H1 (cell line): ENCODE data around the gene A3GALT2. TPM values are rescaled to one million over a fixed set of nuclear protein-coding genes. Genes with fewer than 3 reads are reported as not detected.

Source experiments
- CTCF ChIA-PET: fragments of 300-600 bp; sonication (Branson Sonifier 250); formaldehyde crosslinking; loops from one replicate; lab custom pipeline; 2021; ENCODE audit not compliant: partially characterized antibody; lab: Charles Lee
- POLR2A ChIA-PET: fragments of 300-600 bp; sonication (Branson Sonifier 250); formaldehyde crosslinking; loops from one replicate; lab custom pipeline; 2021; ENCODE audit warnings: inconsistent platforms; ENCODE audit not compliant: partially characterized antibody; lab: Charles Lee
- DNase-seq, 2 experiments: peaks; one replicate each; pipeline versions ENCODE4 v3.0.0 to v3.0.0-alpha.2; 2010 to 2022; ENCODE audit warnings: low spot score in 2 of 2, low read depth in 1 of 2, mixed read lengths in 1 of 2
- FAIRE-seq: peaks from 2 replicates; lab custom pipeline; 2011; peaks lifted over from hg19 to GRCh38; lab: Jason Lieb, UNC
- H2AFZ ChIP-seq: 2 replicates; pipeline ENCODE4 v1.8.1; 2012; ENCODE audit warnings: low read length, inconsistent platforms
- H2AK5ac ChIP-seq: 2 replicates; pipeline ENCODE4 v1.6.1; 2013; ENCODE audit warnings: low read depth, low read length
- H2BK120ac ChIP-seq: replicated peaks from 2 replicates; pipeline ENCODE3; 2013; ENCODE audit warnings: low read depth, low read length, inconsistent platforms
- H2BK12ac ChIP-seq: 2 replicates; pipeline ENCODE4 v1.6.1; 2013; ENCODE audit warnings: low read depth, low read length
- H2BK15ac ChIP-seq: 2 replicates; pipeline ENCODE4 v1.6.1; 2013; ENCODE audit warnings: low read length
- H2BK20ac ChIP-seq: 2 replicates; pipeline ENCODE4 v1.6.1; 2013; ENCODE audit warnings: low read length
- H2BK5ac ChIP-seq: 2 replicates; pipeline ENCODE4 v1.6.1; 2013; ENCODE audit warnings: low read depth, low read length
- H3K14ac ChIP-seq: 2 replicates; pipeline ENCODE4 v1.6.1; 2013; ENCODE audit warnings: inconsistent platforms; ENCODE audit not compliant: insufficient read length
- H3K18ac ChIP-seq: 2 replicates; pipeline ENCODE4 v1.6.1; 2013; ENCODE audit warnings: low read length; ENCODE audit errors: extremely low read depth
- H3K23ac ChIP-seq: 2 replicates; pipeline ENCODE4 v1.6.1; 2013; ENCODE audit warnings: inconsistent platforms; ENCODE audit not compliant: insufficient read length
- H3K23me2 ChIP-seq: 2 replicates; pipeline ENCODE4 v1.6.1; 2013; ENCODE audit warnings: low read depth, low read length
- H3K27ac ChIP-seq: 2 replicates; pipeline ENCODE4 v1.6.1; 2011; ENCODE audit warnings: low read depth, low read length, inconsistent platforms
- H3K27me3 ChIP-seq, 4 experiments: replicated peaks in 1 of 4; 1 replicate in 1 of 4; 2 replicates in 3 of 4; pipeline versions ENCODE4 v1.6.1 to v1.8.1; 2011 to 2013; ENCODE audit warnings: low read length in 3 of 4, mild to moderate bottlenecking in 3 of 4, inconsistent platforms in 2 of 4, mixed read lengths in 2 of 4, moderate library complexity in 1 of 4; ENCODE audit not compliant: control insufficient read depth in 3 of 4, insufficient read depth in 3 of 4; ENCODE audit errors: extremely low read depth in 1 of 4
- H3K36me3 ChIP-seq, 4 experiments: 2 replicates each; pipeline versions ENCODE4 v1.6.1 to v1.8.1; 2011 to 2013; ENCODE audit warnings: mild to moderate bottlenecking in 4 of 4, low read length in 3 of 4, moderate library complexity in 2 of 4, control low read depth in 1 of 4, inconsistent platforms in 1 of 4; ENCODE audit not compliant: insufficient read depth in 4 of 4, control insufficient read depth in 2 of 4
- H3K4ac ChIP-seq: replicated peaks from 2 replicates; pipeline ENCODE3; 2013; ENCODE audit warnings: low read length, low read depth, mixed read lengths, inconsistent platforms; ENCODE audit not compliant: insufficient read length
- H3K4me1 ChIP-seq, 4 experiments: replicated peaks in 1 of 4; 1 replicate in 1 of 4; 2 replicates in 3 of 4; pipeline versions ENCODE4 v1.6.1 to v1.8.1; 2011 to 2013; ENCODE audit warnings: low read length in 3 of 4, inconsistent platforms in 2 of 4, mixed read lengths in 1 of 4; ENCODE audit not compliant: insufficient read depth in 4 of 4, control insufficient read depth in 3 of 4
- H3K4me2 ChIP-seq, 2 experiments: 2 replicates each; pipeline versions ENCODE4 v1.6.1 to v1.8.1; 2011 to 2013; ENCODE audit warnings: low read depth in 2 of 2, low read length in 2 of 2, control low read depth in 1 of 2, inconsistent platforms in 1 of 2, mild to moderate bottlenecking in 1 of 2; ENCODE audit not compliant: insufficient read depth in 1 of 2
- H3K4me3 ChIP-seq, 4 experiments: fragments of 200-600, 300-600 bp in 1 of 4; sonication (generic), shearing (Covaris generic), sonication (Bioruptor Twin) in 1 of 4; 2 replicates each; pipeline versions ENCODE4 v1.5.1 to v1.8.1; 2011 to 2016; ENCODE audit warnings: low read length in 4 of 4, low read depth in 3 of 4, control low read depth in 2 of 4, inconsistent platforms in 2 of 4, mild to moderate bottlenecking in 2 of 4, mixed read lengths in 1 of 4, moderate library complexity in 1 of 4; ENCODE audit not compliant: insufficient read depth in 2 of 4; ENCODE audit errors: extremely low read depth in 1 of 4
- H3K56ac ChIP-seq: replicated peaks from 2 replicates; pipeline ENCODE3; 2013; ENCODE audit warnings: low read depth, mild to moderate bottlenecking, mixed read lengths, low read length, inconsistent platforms; ENCODE audit not compliant: insufficient read length
- H3K79me1 ChIP-seq: 2 replicates; pipeline ENCODE4 v1.6.1; 2013; ENCODE audit warnings: low read depth, low read length, control low read depth
- H3K79me2 ChIP-seq, 2 experiments: 2 replicates each; pipeline versions ENCODE4 v1.6.1 to v1.8.1; 2012 to 2013; ENCODE audit warnings: low read length in 2 of 2, mild to moderate bottlenecking in 2 of 2, inconsistent platforms in 1 of 2; ENCODE audit not compliant: insufficient read depth in 2 of 2, control insufficient read depth in 1 of 2
- H3K9ac ChIP-seq, 4 experiments: replicated peaks in 1 of 4; 1 replicate in 1 of 4; 2 replicates in 3 of 4; pipeline versions ENCODE4 v1.6.1 to v1.8.1; 2011 to 2013; ENCODE audit warnings: low read depth in 3 of 4, low read length in 3 of 4, control low read depth in 2 of 4, mild to moderate bottlenecking in 2 of 4, moderate library complexity in 2 of 4, inconsistent platforms in 1 of 4; ENCODE audit errors: extremely low read depth in 1 of 4
- H3K9me3 ChIP-seq, 2 experiments: 2 replicates each; pipeline versions ENCODE4 v1.6.1 to v1.8.1; 2012 to 2013; ENCODE audit warnings: mild to moderate bottlenecking in 2 of 2, moderate library complexity in 2 of 2, control low read depth in 1 of 2, inconsistent platforms in 1 of 2, low read depth in 1 of 2, low read length in 1 of 2, mixed read lengths in 1 of 2; ENCODE audit not compliant: insufficient read depth in 2 of 2
- H4K20me1 ChIP-seq, 2 experiments: replicated peaks in 1 of 2; 2 replicates each; pipeline versions ENCODE3 to v1.8.1; 2011 to 2013; ENCODE audit warnings: inconsistent platforms in 2 of 2, low read length in 2 of 2, mild to moderate bottlenecking in 1 of 2; ENCODE audit not compliant: insufficient read depth in 2 of 2, control insufficient read depth in 1 of 2
- H4K5ac ChIP-seq: 2 replicates; pipeline ENCODE4 v1.6.1; 2013; ENCODE audit warnings: low read length, low read depth, mixed read lengths, inconsistent platforms; ENCODE audit not compliant: insufficient read length
- H4K8ac ChIP-seq: 2 replicates; pipeline ENCODE4 v1.8.0; 2013; ENCODE audit warnings: mild to moderate bottlenecking, moderate library complexity, low read length, inconsistent platforms; ENCODE audit not compliant: insufficient read depth; ENCODE audit errors: extremely low read depth
- H4K91ac ChIP-seq: replicated peaks from 2 replicates; pipeline ENCODE3; 2013; ENCODE audit warnings: low read length, mixed read lengths, inconsistent platforms; ENCODE audit not compliant: insufficient read length
- CBX5 ChIP-seq: fragments of 300-800, 300-1000 bp; sonication (generic); IDR thresholded peaks from 2 replicates; pipeline ENCODE4 v1.7.1; 2016; ENCODE audit warnings: antibody characterized with exemption, low read length, low read depth
- CHD1 ChIP-seq: IDR thresholded peaks from 2 replicates; pipeline ENCODE4 v1.6.1; 2012; ENCODE audit warnings: low read depth, low read length, improper control_type of control experiment
- CREB1 ChIP-seq: IDR thresholded peaks from 2 replicates; pipeline ENCODE4 v1.6.1; 2012; ENCODE audit warnings: inconsistent platforms
- CTCF ChIP-seq, 3 experiments: IDR thresholded peaks; 1 replicate in 2 of 3; 2 replicates in 1 of 3; pipeline versions ENCODE4 v1.5.1 to v1.6.1; 2011; ENCODE audit warnings: low read length in 3 of 3, mild to moderate bottlenecking in 3 of 3, inconsistent platforms in 2 of 3, low read depth in 1 of 3, moderate library complexity in 1 of 3; ENCODE audit not compliant: insufficient read depth in 1 of 3; ENCODE audit errors: control extremely low read depth in 1 of 3
- SP4 ChIP-seq: IDR thresholded peaks from 2 replicates; pipeline ENCODE4 v1.6.1; 2012; ENCODE audit warnings: low read length, inconsistent platforms
- WGBS, 2 experiments: shearing (Covaris generic) in 1 of 2; methylation state at CpG; one replicate each; pipeline versions ENCODE4 v1.1.6 to v1.1.7; 2013 to 2015; ENCODE audit warnings: low lambda C conversion rate in 2 of 2, mixed read lengths in 2 of 2, inconsistent platforms in 1 of 2, low coverage in 1 of 2, missing lambda C conversion rate in 1 of 2; ENCODE audit not compliant: insufficient replicate concordance in 2 of 2, insufficient coverage in 1 of 2, insufficient read length in 1 of 2; ENCODE audit errors: extremely low coverage in 1 of 2, missing lambda C conversion rate in 1 of 2; 5-methylcytosine and 5-hydroxymethylcytosine counted together
- polyA plus RNA-seq, 7 experiments: library from polyadenylated mRNA; depleted of rRNA in 3 of 7; stranded (reverse) in 5 of 7; unstranded in 2 of 7; fragments of >200 nt in 5 of 7; fragments of 200-250 nt in 2 of 7; gene quantifications; 1 replicate in 5 of 7; 2 replicates in 1 of 7; 4 replicates in 1 of 7; pipeline versions ENCODE4 v1.2.1 to v1.2.3, GENCODE V29; 2011 to 2013; ENCODE audit warnings: missing spikeins in 2 of 7, mixed read lengths in 2 of 7
- total RNA-seq: library from RNA; stranded (reverse); fragmentation: NEBNext Ultra II Directional; extraction: Animal tissue kit (Norgen Biotek cat#: 25700); gene quantifications from 2 replicates; pipeline ENCODE4 v1.2.1, GENCODE V29; 2021

Gene A3GALT2
- total and polyA plus RNA-seq, 2 of the 8 experiments (the other 6 are each of a cell fraction or from before 2014, with no cell fraction given): not detected

- ChIA-PET CTCF (interaction anchor here (1.2 to 1.5 kb wide), 2 partner anchors 12 to 37 kb away, joined by 4 read pairs; partner anchors contain the start of gene A3GALT2), POLR2A (no interaction called here)
- Histone ChIP-seq H3K4me1 (peaks cover 0 to 3% (median under 1%) of the 10 kb centered on the region in 4 experiments; a peak in 2 of 7 replicates), H3K9me3 (no peaks in the 10 kb centered on the region), H3K4me3 (no peak overlapping the region), H4K91ac (no peak overlapping the region), H2BK12ac (no peak overlapping the region), H3K4me2 (no peak overlapping the region), H2BK5ac (no peak overlapping the region), H3K27ac (no peak overlapping the region), H3K27me3 (no peaks in the 10 kb centered on the region), H3K79me1 (no peaks in the 10 kb centered on the region), H2AK5ac (no peak overlapping the region), H3K36me3 (peaks cover 0 to 9% (median 7%) of the 10 kb centered on the region in 4 experiments; a peak in 5 of 8 replicates), H3K23ac (no peak overlapping the region), H3K18ac (no peak overlapping the region), H2BK120ac (no peak overlapping the region), H3K56ac (no peak overlapping the region), H2AFZ (no peak overlapping the region), H4K20me1 (peaks cover 0 to 6% of the 10 kb centered on the region in 2 experiments), H4K8ac (no peak overlapping the region), H3K4ac (no peak overlapping the region), H4K5ac (no peak overlapping the region), H2BK15ac (no peak overlapping the region), H3K23me2 (no peaks in the 10 kb centered on the region), H3K79me2 (no peaks in the 10 kb centered on the region), H2BK20ac (no peak overlapping the region), H3K14ac (no peak overlapping the region), H3K9ac (no peak overlapping the region)
- no peak for DNase-seq
- FAIRE-seq: no peak
- WGBS, 2 experiments: 87% methylated on average over 10 of the region's 10 CpGs; no CpG with 5 or more reads in 1 of the 2 experiments
- TF ChIP-seq CHD1 (no peak), CREB1 (no peak), SP4 (no peak), CBX5 (no peak), CTCF (IDR thresholded peaks at IDR 0.05; ENCODE audit: control extremely low read depth in 1 of 3, insufficient read depth in 1 of 3, low read depth in 1 of 3, low read length in 3 of 3) (no peak)
Observed at GRCh38 chr1:33332357-33332789, 11.5 kb upstream of the A3GALT2 start.
